ENCODE measurements around the gene TSSC4.

DNA sequence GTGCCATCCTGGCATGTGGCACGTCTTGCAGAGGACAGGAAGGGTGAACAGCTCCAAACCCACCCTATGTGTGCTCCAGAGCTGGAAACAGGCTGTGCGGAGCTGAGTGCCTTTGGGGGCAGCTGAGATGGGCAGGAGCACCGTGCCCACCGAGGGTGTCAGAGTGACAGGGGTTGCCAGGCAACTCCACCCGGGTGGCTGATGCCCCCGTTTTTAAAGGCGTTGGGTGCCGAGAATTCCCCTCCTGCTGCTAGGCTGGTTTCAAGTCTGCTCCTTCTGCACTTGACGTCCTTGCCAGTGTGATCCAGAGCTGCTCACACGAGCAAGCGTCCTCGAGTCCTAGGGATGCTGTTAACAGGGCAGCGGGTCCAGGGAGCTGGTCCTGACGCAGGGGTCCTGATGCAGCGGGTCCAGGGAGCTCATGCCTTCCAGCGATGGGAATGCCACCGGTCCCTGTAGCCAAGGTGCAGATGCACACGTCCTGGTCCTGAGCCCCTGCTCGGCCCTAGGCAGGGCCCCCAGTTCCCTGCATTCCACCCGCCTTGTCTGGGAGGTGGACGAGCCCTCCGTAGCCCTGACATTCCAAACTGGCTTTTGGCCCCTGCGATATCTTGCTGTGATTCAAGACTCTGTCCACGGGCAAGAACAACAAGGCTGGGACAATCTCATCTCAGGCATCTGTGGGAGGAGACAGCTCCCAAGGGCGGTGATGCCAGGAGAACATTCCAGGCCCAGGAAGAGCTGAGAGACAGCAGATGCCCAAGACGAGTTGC, 49.2 kb downstream of the TSSC4 start:
- TF ChIP-seq POLR2AphosphoS5 (IDR thresholded peaks at IDR 0.05): no peak
- TF ChIP-seq, protein P1, sequence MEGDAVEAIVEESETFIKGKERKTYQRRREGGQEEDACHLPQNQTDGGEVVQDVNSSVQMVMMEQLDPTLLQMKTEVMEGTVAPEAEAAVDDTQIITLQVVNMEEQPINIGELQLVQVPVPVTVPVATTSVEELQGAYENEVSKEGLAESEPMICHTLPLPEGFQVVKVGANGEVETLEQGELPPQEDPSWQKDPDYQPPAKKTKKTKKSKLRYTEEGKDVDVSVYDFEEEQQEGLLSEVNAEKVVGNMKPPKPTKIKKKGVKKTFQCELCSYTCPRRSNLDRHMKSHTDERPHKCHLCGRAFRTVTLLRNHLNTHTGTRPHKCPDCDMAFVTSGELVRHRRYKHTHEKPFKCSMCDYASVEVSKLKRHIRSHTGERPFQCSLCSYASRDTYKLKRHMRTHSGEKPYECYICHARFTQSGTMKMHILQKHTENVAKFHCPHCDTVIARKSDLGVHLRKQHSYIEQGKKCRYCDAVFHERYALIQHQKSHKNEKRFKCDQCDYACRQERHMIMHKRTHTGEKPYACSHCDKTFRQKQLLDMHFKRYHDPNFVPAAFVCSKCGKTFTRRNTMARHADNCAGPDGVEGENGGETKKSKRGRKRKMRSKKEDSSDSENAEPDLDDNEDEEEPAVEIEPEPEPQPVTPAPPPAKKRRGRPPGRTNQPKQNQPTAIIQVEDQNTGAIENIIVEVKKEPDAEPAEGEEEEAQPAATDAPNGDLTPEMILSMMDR (IDR thresholded peaks at IDR 0.05): no peak
- no peak for TF ChIP-seq EP300 (IDR thresholded peaks at IDR 0.05; ENCODE audit: low read depth)
